Mesendoderm (in vitro differentiated cells): ENCODE data around the gene TEX14.
A peak's percentile ranks its signal among the peaks of the same experiment; 100 is the strongest.

Experiments
- DNase-seq: peaks from one replicate; pipeline ENCODE4 v3.0.0; 2013
- H2AK5ac ChIP-seq: 2 replicates; pipeline ENCODE4 v1.6.1; 2013; ENCODE audit warnings: low read length, inconsistent platforms
- H2BK120ac ChIP-seq: 2 replicates; pipeline ENCODE4 v1.6.1; 2013; ENCODE audit warnings: low read depth, mild to moderate bottlenecking, low read length, moderate library complexity, mixed read lengths
- H2BK15ac ChIP-seq: replicated peaks from 2 replicates; pipeline ENCODE4 v1.6.1; 2013; ENCODE audit warnings: low read depth, mild to moderate bottlenecking, moderate library complexity
- H2BK5ac ChIP-seq: 2 replicates; pipeline ENCODE4 v1.6.1; 2013; ENCODE audit warnings: low read length, inconsistent platforms
- H3K18ac ChIP-seq: 2 replicates; pipeline ENCODE4 v1.6.1; 2013; ENCODE audit warnings: mild to moderate bottlenecking, low read length, mixed read lengths
- H3K23ac ChIP-seq: one replicate; pipeline ENCODE4 v1.6.1; 2013; ENCODE audit warnings: low read length
- H3K27ac ChIP-seq: 2 replicates; pipeline ENCODE4 v1.5.1; 2013; ENCODE audit warnings: low read depth, mild to moderate bottlenecking, inconsistent platforms, low read length, moderate library complexity
- H3K27me3 ChIP-seq: 2 replicates; pipeline ENCODE4 v1.6.1; 2013; ENCODE audit warnings: low read length, control low read depth, mild to moderate bottlenecking, inconsistent platforms; ENCODE audit not compliant: insufficient read depth, poor library complexity
- H3K36me3 ChIP-seq: 2 replicates; pipeline ENCODE4 v1.6.1; 2013; ENCODE audit warnings: low read length, inconsistent platforms; ENCODE audit not compliant: control insufficient read depth, insufficient read depth
- H3K4ac ChIP-seq: one replicate; pipeline ENCODE4 v1.6.1; 2013; ENCODE audit warnings: low read depth, mild to moderate bottlenecking, low read length, moderate library complexity
- H3K4me1 ChIP-seq: 2 replicates; pipeline ENCODE4 v1.6.1; 2013; ENCODE audit warnings: low read depth, low read length, inconsistent platforms; ENCODE audit not compliant: control insufficient read depth
- H3K4me2 ChIP-seq: 2 replicates; pipeline ENCODE4 v1.6.1; 2013; ENCODE audit warnings: low read length
- H3K4me3 ChIP-seq: 2 replicates; pipeline ENCODE4 v1.5.1; 2013; ENCODE audit warnings: mild to moderate bottlenecking, low read length
- H3K56ac ChIP-seq: one replicate; pipeline ENCODE4 v1.6.1; 2013; ENCODE audit warnings: low read length
- H3K79me1 ChIP-seq: 2 replicates; pipeline ENCODE4 v1.6.1; 2013; ENCODE audit warnings: low read length, inconsistent platforms
- H3K79me2 ChIP-seq: 2 replicates; pipeline ENCODE4 v1.6.1; 2013; ENCODE audit warnings: mild to moderate bottlenecking, low read length; ENCODE audit not compliant: control insufficient read depth, insufficient read depth
- H3K9ac ChIP-seq: 2 replicates; pipeline ENCODE4 v1.6.1; 2013; ENCODE audit warnings: low read length, inconsistent platforms
- H4K5ac ChIP-seq: one replicate; pipeline ENCODE4 v1.6.1; 2013; ENCODE audit warnings: low read length
- H4K8ac ChIP-seq: one replicate; pipeline ENCODE4 v1.6.1; 2013; ENCODE audit warnings: low read depth, mild to moderate bottlenecking, control low read depth, low read length, moderate library complexity
- WGBS: extraction: QIAGEN DNeasy Blood & Tissue Kit; methylation state at CpG from one replicate; pipeline ENCODE4 v1.1.7; 2013; ENCODE audit warnings: low lambda C conversion rate, missing lambda C conversion rate; ENCODE audit not compliant: insufficient coverage; ENCODE audit errors: extremely low coverage; 5-methylcytosine and 5-hydroxymethylcytosine counted together

The TEX14 gene

GRCh38 chr17:58530655-58531054 lies 161.2 kb downstream of the TEX14 start:
- H3K4me3 ChIP-seq = no peak overlapping the region
- no peak overlapping the region for H2BK5ac ChIP-seq
- H2AK5ac ChIP-seq = no peak overlapping the region
- H3K18ac ChIP-seq = no peak overlapping the region
- no peak overlapping the region for H3K4me2 ChIP-seq
- no CpG with 5 or more reads among the region's 2 CpGs for WGBS
- no peak overlapping the region for H3K23ac ChIP-seq
- H3K56ac ChIP-seq = no peak overlapping the region
- no peak overlapping the region for H2BK120ac ChIP-seq
- H4K8ac ChIP-seq = no peak overlapping the region
- no peaks in the 10 kb centered on the region for H3K4me1 ChIP-seq
- H3K27me3 ChIP-seq = no peaks in the 10 kb centered on the region
- H3K27ac ChIP-seq = no peak overlapping the region
- no peaks in the 10 kb centered on the region for H3K79me1 ChIP-seq
- no peak overlapping the region for H3K4ac ChIP-seq
- no peak for DNase-seq
- H3K36me3 ChIP-seq = no peaks in the 10 kb centered on the region
- no peaks in the 10 kb centered on the region for H3K79me2 ChIP-seq
- no peak overlapping the region for H3K9ac ChIP-seq
- H2BK15ac ChIP-seq = no peak overlapping the region
- no peak overlapping the region for H4K5ac ChIP-seq

GRCh38 chr17:58529275-58529674 lies 162.6 kb downstream of the TEX14 start:
- H4K5ac ChIP-seq = no peak overlapping the region
- no peak overlapping the region for H3K4ac ChIP-seq
- WGBS = no CpG with 5 or more reads among the region's 1 CpG
- no peaks in the 10 kb centered on the region for H3K79me2 ChIP-seq
- no peak for DNase-seq
- H2BK5ac ChIP-seq = no peak overlapping the region
- no peaks in the 10 kb centered on the region for H3K79me1 ChIP-seq
- no peaks in the 10 kb centered on the region for H3K36me3 ChIP-seq
- H4K8ac ChIP-seq = no peak overlapping the region
- no peak overlapping the region for H2BK120ac ChIP-seq
- H3K27me3 ChIP-seq = no peaks in the 10 kb centered on the region
- no peak overlapping the region for H3K23ac ChIP-seq
- no peaks in the 10 kb centered on the region for H3K4me1 ChIP-seq
- H2AK5ac ChIP-seq = no peak overlapping the region
- H3K18ac ChIP-seq = no peak overlapping the region
- H3K4me3 ChIP-seq = no peak overlapping the region
- H3K9ac ChIP-seq = no peak overlapping the region
- H3K4me2 ChIP-seq = no peak overlapping the region
- no peak overlapping the region for H2BK15ac ChIP-seq
- no peak overlapping the region for H3K56ac ChIP-seq
- H3K27ac ChIP-seq = no peak overlapping the region

DNA sequence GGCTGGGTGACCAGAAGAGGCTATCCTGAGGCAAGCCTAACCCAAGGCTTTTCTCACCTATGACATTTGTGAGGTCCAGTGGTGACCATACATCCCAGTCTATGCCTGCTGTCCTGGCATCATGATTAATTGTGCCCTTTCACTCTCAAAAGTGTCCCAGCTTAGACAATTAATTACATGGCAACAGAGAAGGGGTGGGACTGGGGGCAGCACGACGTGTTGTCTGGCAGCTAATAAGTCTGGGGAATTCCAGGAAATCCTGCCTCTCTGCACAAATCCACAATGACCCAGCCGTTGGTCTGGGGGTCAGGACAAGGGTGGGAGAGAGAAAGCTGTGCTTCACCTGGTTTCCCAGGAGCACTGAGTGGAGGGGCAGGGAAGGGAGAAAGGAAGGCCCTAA lies 163.4 kb downstream of the TEX14 start:
- WGBS = no CpG with 5 or more reads among the region's 3 CpGs

DNA sequence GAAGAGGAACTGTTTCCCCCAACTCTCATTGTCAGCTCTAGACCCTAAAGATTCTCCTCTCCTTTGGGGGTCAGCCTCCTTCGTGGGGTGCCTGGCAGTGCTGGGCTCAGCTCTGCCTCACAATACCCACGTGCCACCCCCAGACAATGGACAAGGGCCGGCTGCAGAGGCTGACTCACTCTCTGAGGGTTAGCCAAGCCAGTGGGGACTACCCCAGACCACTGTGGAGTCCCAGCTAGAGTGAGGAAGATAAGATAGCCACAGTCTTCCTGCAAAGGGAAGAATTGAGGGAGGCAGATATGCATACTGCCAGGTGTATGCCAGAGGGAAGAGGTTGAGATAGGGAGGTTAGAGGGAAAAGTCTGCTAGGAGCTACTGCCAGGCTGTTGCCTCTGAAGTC lies 163.9 kb downstream of the TEX14 start:
- no peak overlapping the region for H3K23ac ChIP-seq
- H3K79me1 ChIP-seq = no peaks in the 10 kb centered on the region
- peak; percentile 67 for DNase-seq
- no peak overlapping the region for H4K8ac ChIP-seq
- H3K4me1 ChIP-seq = no peaks in the 10 kb centered on the region
- no peaks in the 10 kb centered on the region for H3K79me2 ChIP-seq
- no peak overlapping the region for H3K4me2 ChIP-seq
- H3K36me3 ChIP-seq = no peaks in the 10 kb centered on the region
- no peak overlapping the region for H3K4me3 ChIP-seq
- no peak overlapping the region for H2BK120ac ChIP-seq
- H3K27ac ChIP-seq = no peak overlapping the region
- H3K27me3 ChIP-seq = no peaks in the 10 kb centered on the region
- H2BK15ac ChIP-seq = no peak overlapping the region
- no CpG with 5 or more reads among the region's 3 CpGs for WGBS
- H3K4ac ChIP-seq = no peak overlapping the region
- no peak overlapping the region for H3K9ac ChIP-seq
- H2BK5ac ChIP-seq = no peak overlapping the region
- H2AK5ac ChIP-seq = no peak overlapping the region
- no peak overlapping the region for H3K18ac ChIP-seq
- peak overlapping the region; percentile 19 for H3K56ac ChIP-seq
- H4K5ac ChIP-seq = no peak overlapping the region

More for the DNA sequence above, 163.4 kb downstream of the TEX14 start:
- Histone ChIP-seq H3K23ac (no peak overlapping the region), H3K79me2 (no peaks in the 10 kb centered on the region), H3K27me3 (no peaks in the 10 kb centered on the region), H4K5ac (no peak overlapping the region), H3K4me2 (no peak overlapping the region), H3K18ac (no peak overlapping the region), H2BK15ac (no peak overlapping the region), H3K9ac (no peak overlapping the region), H3K4ac (no peak overlapping the region), H2BK5ac (no peak overlapping the region), H3K79me1 (no peaks in the 10 kb centered on the region), H3K4me3 (no peak overlapping the region), H3K56ac (no peak overlapping the region), H4K8ac (no peak overlapping the region), H3K4me1 (no peaks in the 10 kb centered on the region), H3K27ac (no peak overlapping the region), H2BK120ac (no peak overlapping the region), H2AK5ac (no peak overlapping the region), H3K36me3 (no peaks in the 10 kb centered on the region)
- no peak for DNase-seq

DNA sequence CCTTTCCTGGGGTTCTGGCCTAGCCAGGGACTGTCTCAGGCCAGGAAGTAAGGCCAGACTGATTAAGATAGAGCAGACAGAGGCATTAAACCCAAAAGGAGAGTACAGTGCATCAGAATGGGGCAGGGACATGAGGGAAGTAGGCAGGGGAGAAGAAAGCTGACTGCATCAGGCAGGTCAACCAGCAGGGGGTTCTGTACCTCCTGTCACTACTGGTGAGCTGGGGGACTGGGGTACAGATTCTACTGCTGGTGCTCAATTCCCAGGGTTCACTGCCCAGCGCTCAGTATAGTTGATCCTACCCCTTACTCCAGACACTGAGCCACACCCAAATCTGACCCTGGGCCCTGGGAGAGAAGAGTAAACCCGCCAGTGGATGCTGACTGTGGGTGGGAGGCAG lies 164.5 kb downstream of the TEX14 start:
- no peaks in the 10 kb centered on the region for H3K4me1 ChIP-seq
- H4K5ac ChIP-seq = no peak overlapping the region
- H3K79me2 ChIP-seq = no peaks in the 10 kb centered on the region
- H2BK5ac ChIP-seq = no peak overlapping the region
- no peak overlapping the region for H3K9ac ChIP-seq
- no peak overlapping the region for H3K4me3 ChIP-seq
- WGBS = no CpG with 5 or more reads among the region's 2 CpGs
- no peak overlapping the region for H2BK120ac ChIP-seq
- no peak overlapping the region for H3K4me2 ChIP-seq
- no peak overlapping the region for H2BK15ac ChIP-seq
- no peak for DNase-seq
- no peaks in the 10 kb centered on the region for H3K79me1 ChIP-seq
- H4K8ac ChIP-seq = no peak overlapping the region
- no peak overlapping the region for H3K56ac ChIP-seq
- H2AK5ac ChIP-seq = no peak overlapping the region
- no peak overlapping the region for H3K4ac ChIP-seq
- H3K18ac ChIP-seq = no peak overlapping the region
- H3K27me3 ChIP-seq = no peaks in the 10 kb centered on the region
- H3K23ac ChIP-seq = no peak overlapping the region
- no peaks in the 10 kb centered on the region for H3K36me3 ChIP-seq
- no peak overlapping the region for H3K27ac ChIP-seq

DNA sequence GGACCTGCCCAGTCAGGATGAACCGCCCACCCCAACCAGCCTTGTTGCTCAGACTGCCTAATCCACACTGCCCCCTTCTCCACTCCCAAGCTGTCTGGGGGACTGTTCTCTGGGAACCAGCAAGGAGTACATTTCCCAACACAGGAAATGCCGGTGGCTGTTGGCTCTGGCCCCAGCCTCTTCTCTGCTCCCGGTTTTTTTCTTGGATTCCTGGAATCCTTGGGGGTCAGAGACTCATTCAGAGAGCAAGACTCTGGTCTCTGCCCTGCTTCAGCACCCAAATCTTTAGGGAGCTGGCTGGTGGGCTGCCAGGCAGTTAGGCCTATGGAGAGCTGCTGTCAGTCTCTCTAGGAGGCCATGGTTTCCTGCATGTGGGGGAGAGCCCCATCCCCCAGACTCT lies 166.6 kb downstream of the TEX14 start:
- Histone ChIP-seq H3K18ac (no peak overlapping the region), H2BK120ac (no peak overlapping the region), H2AK5ac (no peak overlapping the region), H3K9ac (no peak overlapping the region), H3K23ac (no peak overlapping the region), H3K4me2 (no peak overlapping the region), H3K4me1 (no peaks in the 10 kb centered on the region), H3K79me2 (no peaks in the 10 kb centered on the region), H3K79me1 (no peaks in the 10 kb centered on the region), H3K4me3 (no peak overlapping the region), H3K27ac (no peak overlapping the region), H3K4ac (no peak overlapping the region), H3K27me3 (no peaks in the 10 kb centered on the region), H4K5ac (no peak overlapping the region), H2BK5ac (no peak overlapping the region), H3K56ac (peak overlapping the region; percentile 43), H2BK15ac (no peak overlapping the region), H4K8ac (no peak overlapping the region), H3K36me3 (no peaks in the 10 kb centered on the region)
- no CpG with 5 or more reads among the region's 3 CpGs for WGBS
- DNase-seq = peak; percentile 47
